ENCODE data around the gene ARHGAP6. TPM values are rescaled to one million over a fixed set of nuclear protein-coding genes. Genes with fewer than 3 reads are reported as not detected.

ARHGAP6 gene, protein sequence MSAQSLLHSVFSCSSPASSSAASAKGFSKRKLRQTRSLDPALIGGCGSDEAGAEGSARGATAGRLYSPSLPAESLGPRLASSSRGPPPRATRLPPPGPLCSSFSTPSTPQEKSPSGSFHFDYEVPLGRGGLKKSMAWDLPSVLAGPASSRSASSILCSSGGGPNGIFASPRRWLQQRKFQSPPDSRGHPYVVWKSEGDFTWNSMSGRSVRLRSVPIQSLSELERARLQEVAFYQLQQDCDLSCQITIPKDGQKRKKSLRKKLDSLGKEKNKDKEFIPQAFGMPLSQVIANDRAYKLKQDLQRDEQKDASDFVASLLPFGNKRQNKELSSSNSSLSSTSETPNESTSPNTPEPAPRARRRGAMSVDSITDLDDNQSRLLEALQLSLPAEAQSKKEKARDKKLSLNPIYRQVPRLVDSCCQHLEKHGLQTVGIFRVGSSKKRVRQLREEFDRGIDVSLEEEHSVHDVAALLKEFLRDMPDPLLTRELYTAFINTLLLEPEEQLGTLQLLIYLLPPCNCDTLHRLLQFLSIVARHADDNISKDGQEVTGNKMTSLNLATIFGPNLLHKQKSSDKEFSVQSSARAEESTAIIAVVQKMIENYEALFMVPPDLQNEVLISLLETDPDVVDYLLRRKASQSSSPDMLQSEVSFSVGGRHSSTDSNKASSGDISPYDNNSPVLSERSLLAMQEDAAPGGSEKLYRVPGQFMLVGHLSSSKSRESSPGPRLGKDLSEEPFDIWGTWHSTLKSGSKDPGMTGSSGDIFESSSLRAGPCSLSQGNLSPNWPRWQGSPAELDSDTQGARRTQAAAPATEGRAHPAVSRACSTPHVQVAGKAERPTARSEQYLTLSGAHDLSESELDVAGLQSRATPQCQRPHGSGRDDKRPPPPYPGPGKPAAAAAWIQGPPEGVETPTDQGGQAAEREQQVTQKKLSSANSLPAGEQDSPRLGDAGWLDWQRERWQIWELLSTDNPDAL (N-terminal part only)
- total RNA-seq = 1 to 10 TPM in 3 of 4 donors, under 1 TPM in 1; 0.64 to 9.5 (median 2.3) TPM

DNA sequence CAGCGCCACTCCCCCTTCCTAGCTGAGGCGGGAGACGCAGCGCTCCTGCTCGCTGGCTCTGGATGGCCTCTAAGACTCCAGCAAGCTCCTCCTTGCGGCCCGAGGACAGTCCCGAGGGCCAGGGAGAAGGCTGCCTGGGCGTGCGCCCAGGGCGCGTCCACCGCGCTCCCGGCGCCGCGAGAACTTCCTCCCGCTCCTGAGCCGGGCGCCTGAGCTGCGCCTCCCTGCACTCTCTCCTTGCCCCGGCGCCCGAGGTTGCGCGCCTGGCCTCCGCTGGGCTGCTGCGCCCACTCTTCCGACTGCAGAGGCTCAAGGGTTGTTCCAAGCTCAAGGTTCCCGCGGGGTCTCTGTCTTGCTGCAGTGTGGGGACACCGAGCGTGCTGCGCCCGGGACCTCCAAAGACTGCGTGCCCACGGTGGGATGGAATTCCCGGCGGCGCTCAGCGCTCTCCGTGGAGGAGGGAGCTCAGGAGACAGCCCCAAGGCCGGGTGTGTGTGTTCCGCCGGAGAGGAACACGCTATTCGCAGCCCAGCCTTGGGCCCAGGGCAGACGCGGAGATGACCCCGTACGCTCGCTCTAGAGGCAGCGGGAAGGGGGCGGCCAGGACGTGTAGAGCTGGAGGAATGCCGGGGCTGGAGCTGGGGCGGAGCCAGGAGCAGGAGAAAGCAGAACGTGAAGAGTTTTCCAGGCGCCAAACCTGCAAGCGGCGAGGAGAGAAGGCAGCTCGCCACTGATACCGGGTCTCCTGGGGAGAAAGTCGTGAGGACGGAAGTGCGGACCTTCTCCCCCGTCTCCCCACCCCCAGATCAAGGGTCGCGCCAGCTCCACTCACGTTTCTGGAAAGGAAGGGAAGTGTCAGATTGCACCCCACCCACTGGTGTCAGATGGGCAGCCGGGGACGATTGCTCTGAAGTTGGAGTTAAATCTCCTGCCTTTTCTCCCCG, at the start of gene ARHGAP6:
TSS of gene ARHGAP6 (minus strand) at position 753 of the 944 bp plus-strand sequence. CDS start 1,092 bp downstream, outside the sequence.
- H3K9me3 ChIP-seq = no peaks in the 10 kb centered on the region
- 26% methylated on average over 17 of the region's 74 CpGs; no CpG with 5 or more reads in 1 of the 2 donors for WGBS, 2 donors
- peak within 1 kb of the TSS; percentile 22 to 62 (median 45) for H3K4me3 ChIP-seq
- intact Hi-C loops (cut with DNase I) = no loop called here
- peak within 1 kb of the TSS in 3 of 4 donors; percentile 65 to 80 (median 73) for H3K27ac ChIP-seq
- no peak for DNase-seq
- no peaks in the 10 kb centered on the region for H3K36me3 ChIP-seq
- H3K27me3 ChIP-seq = peaks cover 0 to 44% (median 2%) of the 10 kb centered on the region in 4 donors
- TF ChIP-seq POLR2A (IDR thresholded peaks at IDR 0.05) = peak in 1 of 4 donors; percentile 7
- TF ChIP-seq, protein P1, sequence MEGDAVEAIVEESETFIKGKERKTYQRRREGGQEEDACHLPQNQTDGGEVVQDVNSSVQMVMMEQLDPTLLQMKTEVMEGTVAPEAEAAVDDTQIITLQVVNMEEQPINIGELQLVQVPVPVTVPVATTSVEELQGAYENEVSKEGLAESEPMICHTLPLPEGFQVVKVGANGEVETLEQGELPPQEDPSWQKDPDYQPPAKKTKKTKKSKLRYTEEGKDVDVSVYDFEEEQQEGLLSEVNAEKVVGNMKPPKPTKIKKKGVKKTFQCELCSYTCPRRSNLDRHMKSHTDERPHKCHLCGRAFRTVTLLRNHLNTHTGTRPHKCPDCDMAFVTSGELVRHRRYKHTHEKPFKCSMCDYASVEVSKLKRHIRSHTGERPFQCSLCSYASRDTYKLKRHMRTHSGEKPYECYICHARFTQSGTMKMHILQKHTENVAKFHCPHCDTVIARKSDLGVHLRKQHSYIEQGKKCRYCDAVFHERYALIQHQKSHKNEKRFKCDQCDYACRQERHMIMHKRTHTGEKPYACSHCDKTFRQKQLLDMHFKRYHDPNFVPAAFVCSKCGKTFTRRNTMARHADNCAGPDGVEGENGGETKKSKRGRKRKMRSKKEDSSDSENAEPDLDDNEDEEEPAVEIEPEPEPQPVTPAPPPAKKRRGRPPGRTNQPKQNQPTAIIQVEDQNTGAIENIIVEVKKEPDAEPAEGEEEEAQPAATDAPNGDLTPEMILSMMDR (IDR thresholded peaks at IDR 0.05) = no peak
- peaks cover 0 to 21% (median 3%) of the 10 kb centered on the region in 3 donors for H3K4me1 ChIP-seq

DNA sequence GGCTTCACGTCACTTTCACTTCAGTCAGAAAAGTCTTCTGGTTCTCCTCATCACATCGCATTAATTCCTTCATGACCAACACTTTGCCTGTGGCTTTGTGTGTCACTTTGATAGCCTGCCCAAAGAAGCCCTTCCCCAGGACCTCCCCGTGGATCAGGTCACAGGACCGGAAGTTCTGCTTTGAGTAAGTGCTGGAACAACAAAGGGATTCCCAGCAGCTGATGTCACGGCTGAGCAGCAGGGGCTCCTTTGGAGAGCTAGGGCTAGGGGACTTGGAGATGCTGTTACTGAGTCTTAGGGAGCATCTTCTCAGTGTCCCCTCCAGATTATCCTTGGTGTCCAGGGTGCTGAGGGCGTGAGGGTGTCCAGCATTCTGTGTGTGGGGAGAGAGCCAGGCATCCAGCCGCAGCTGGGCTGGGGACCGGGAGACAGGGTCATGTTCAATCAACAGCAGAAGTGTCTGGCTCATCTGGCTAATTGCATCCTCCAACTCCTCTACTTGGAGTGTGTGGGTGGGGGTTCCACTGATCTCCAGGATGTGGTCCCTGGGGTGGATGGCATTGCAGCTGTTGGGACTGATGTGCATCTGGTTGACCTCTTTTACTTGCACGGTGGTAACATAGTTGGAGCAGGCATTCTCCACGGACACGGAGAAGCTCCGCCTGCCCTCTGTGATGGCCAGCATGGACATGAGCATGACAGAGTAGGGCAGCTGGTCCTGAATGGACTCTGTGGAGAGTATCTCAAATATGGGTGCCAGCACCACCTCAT, 39.2 kb upstream of the ARHGAP6 start:
- no peak for DNase-seq
- Histone ChIP-seq H3K4me3 (no peak overlapping the region), H3K27ac (no peak overlapping the region), H3K4me1 (no peaks in the 10 kb centered on the region), H3K36me3 (no peaks in the 10 kb centered on the region), H3K9me3 (no peaks in the 10 kb centered on the region), H3K27me3 (no peaks in the 10 kb centered on the region)
- no peak for TF ChIP-seq POLR2A (IDR thresholded peaks at IDR 0.05)
- TF ChIP-seq, protein P1 (IDR thresholded peaks at IDR 0.05) = no peak
- WGBS, 2 donors = 42 to 90% methylated on average over 2 to 7 of the region's 12 CpGs
- intact Hi-C loops (cut with DNase I) = no loop called here

DNA sequence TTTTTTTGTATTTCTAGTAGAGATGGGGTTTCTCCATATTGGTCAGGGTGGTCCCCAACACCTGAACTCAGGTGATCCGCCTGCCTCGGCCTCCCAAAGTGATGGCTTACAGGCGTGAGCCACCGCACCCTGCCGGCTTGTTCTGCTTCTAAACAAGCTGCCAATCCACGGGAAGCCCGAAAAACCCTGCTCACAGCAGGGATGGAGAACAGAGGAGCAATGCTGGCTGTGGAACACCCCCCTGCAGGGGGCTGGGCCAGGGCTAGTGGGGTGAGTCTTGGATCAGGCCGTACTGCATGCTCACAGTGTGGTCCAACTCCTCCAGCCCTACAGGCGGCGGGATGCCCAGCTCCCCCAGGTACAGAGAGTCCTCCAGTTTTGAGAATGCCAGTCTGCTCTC, 38.1 kb upstream of the ARHGAP6 start:
- TF ChIP-seq POLR2A (IDR thresholded peaks at IDR 0.05) = no peak
- TF ChIP-seq, protein P1 (IDR thresholded peaks at IDR 0.05) = no peak
- no peak overlapping the region for H3K4me3 ChIP-seq
- no peaks in the 10 kb centered on the region for H3K9me3 ChIP-seq
- H3K4me1 ChIP-seq = no peaks in the 10 kb centered on the region
- no peaks in the 10 kb centered on the region for H3K36me3 ChIP-seq
- 78% methylated on average over 5 of the region's 10 CpGs; no CpG with 5 or more reads in 1 of the 2 donors for WGBS, 2 donors
- no peaks in the 10 kb centered on the region for H3K27me3 ChIP-seq
- intact Hi-C loops (cut with DNase I) = no loop called here
- H3K27ac ChIP-seq = no peak overlapping the region
- no peak for DNase-seq

DNA sequence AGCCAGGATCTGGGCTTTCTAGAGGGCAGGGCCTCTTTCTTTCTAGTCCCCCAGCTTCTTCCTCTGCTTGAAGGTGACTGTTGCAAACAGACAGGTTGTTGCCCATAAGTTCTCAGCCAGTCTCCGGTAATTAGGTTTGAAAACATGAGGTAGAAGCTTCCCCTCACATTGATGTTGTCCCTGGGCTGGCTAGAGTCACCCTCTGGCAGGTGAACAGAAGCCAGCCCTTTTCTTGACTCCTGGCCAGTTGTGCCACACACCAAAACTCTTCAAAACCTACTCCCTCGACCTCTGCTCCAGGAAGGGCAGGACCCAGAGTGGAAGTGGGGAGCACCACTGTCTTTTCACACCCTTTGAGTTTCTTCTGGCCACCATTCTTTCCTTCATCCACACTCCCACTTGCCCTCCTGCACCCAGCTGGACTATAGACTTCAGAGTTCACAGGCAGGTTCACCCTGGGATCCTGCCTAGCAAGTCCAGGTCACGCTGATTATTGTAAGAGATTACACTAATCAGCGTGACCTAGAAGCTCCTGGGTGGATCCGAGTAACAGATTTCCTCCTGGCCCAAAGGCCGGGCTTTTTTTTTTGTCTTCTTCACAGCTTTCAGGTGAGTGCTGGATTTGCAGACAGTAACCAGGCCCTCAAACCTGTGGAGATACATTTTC, 37.4 kb upstream of the ARHGAP6 start:
- WGBS, 2 donors = 42 to 72% methylated on average over 4 to 6 of the region's 6 CpGs
- TF ChIP-seq POLR2A (IDR thresholded peaks at IDR 0.05) = no peak
- TF ChIP-seq, protein P1 (IDR thresholded peaks at IDR 0.05) = no peak
- no peak overlapping the region for H3K27ac ChIP-seq
- no peaks in the 10 kb centered on the region for H3K27me3 ChIP-seq
- H3K9me3 ChIP-seq = no peaks in the 10 kb centered on the region
- H3K4me3 ChIP-seq = no peak overlapping the region
- DNase-seq = no peak
- H3K4me1 ChIP-seq = no peaks in the 10 kb centered on the region
- H3K36me3 ChIP-seq = no peaks in the 10 kb centered on the region
- intact Hi-C loops (cut with DNase I) = no loop called here
